ENCODE results near the gene OIP5. TPM values are rescaled to one million over a fixed set of nuclear protein-coding genes. Genes with fewer than 3 reads are reported as not detected.
"Not testable (repeated sequence)": the region's sequence is repeated elsewhere in the genome, so short reads cannot be mapped to it uniquely, and the experiment has no call there.

Gene OIP5
- total RNA-seq, 1 experiment from 2014 or later: 5.7 TPM

GRCh38 chr15:41307679-41308078 lies 24.7 kb downstream of the OIP5 start:
- no TSS peak for BruUV-seq (replicated peaks)
- H3K4me3 Mint-ChIP-seq (ENCODE audit: unreplicated experiment): no peak overlapping the region
- H3K27me3 Mint-ChIP-seq (ENCODE audit: insufficient read depth, unreplicated experiment): no peaks in the 10 kb centered on the region
- no peak overlapping the region for H3K27ac Mint-ChIP-seq (ENCODE audit: low read depth, unreplicated experiment)
- peaks cover 2% of the 10 kb centered on the region for H3K4me1 Mint-ChIP-seq (ENCODE audit: insufficient read depth, unreplicated experiment)
- POLR2A ChIA-PET: interaction anchor here (0.6 kb wide), 1 partner anchor 11 kb away, joined by 3 read pairs; no protein-coding TSS in a partner anchor
- no peak for TF ChIP-seq CTCF (IDR thresholded peaks at IDR 0.05; ENCODE audit: unreplicated experiment)
- no peak for DNase-seq (ENCODE audit: unreplicated experiment)
- H3K9me3 Mint-ChIP-seq (ENCODE audit: unreplicated experiment): no peaks in the 10 kb centered on the region
- CTCF ChIA-PET: no interaction called here
- intact Hi-C loops (cut with micrococcal nuclease): no loop called here
- H3K36me3 Mint-ChIP-seq (ENCODE audit: insufficient read depth, unreplicated experiment): peaks cover 26% of the 10 kb centered on the region

- ChIA-PET CTCF (no interaction called here), POLR2A (interaction anchor here (0.6 to 0.9 kb wide), 3 partner anchors 13 to 358 kb away, joined by 3 read pairs; no protein-coding TSS in a partner anchor)
- intact Hi-C loops (cut with micrococcal nuclease): no loop called here
- Mint-ChIP-seq H3K27ac (ENCODE audit: low read depth, unreplicated experiment) (no peak overlapping the region), H3K27me3 (ENCODE audit: insufficient read depth, unreplicated experiment) (no peaks in the 10 kb centered on the region), H3K4me3 (ENCODE audit: unreplicated experiment) (no peak overlapping the region), H3K36me3 (ENCODE audit: insufficient read depth, unreplicated experiment) (peaks cover 34% of the 10 kb centered on the region), H3K4me1 (ENCODE audit: insufficient read depth, unreplicated experiment) (no peaks in the 10 kb centered on the region), H3K9me3 (ENCODE audit: unreplicated experiment) (no peaks in the 10 kb centered on the region)
- TF ChIP-seq CTCF (IDR thresholded peaks at IDR 0.05; ENCODE audit: unreplicated experiment): no peak
- no TSS peak for BruUV-seq (replicated peaks)
- no peak for DNase-seq (ENCODE audit: unreplicated experiment)
Measured at GRCh38 chr15:41304149-41304770, 28.1 kb downstream of the OIP5 start.

- no peak overlapping the region for H3K27ac Mint-ChIP-seq (ENCODE audit: low read depth, unreplicated experiment)
- no peak for TF ChIP-seq CTCF (IDR thresholded peaks at IDR 0.05; ENCODE audit: unreplicated experiment)
Measured at GRCh38 chr15:41301587-41301986, 30.8 kb downstream of the OIP5 start.

DNA sequence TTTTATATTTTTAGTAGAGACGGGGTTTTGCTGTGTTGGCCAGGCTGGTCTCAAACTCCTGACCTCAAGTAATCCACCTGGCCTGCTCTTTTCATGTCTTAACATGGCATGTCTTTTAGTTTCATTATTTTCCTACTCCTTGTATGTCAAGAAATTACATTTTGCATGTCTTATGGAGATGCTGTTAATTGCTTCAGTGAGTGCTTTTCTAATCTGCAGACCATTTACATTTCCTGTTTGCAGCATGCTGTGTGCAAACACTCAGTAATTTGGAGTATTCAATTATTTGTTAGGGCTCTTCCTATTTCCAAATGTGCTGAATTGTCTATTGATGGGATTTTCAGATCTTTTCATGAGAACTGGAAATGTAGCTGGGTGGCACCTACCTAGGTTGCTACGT lies 31.3 kb downstream of the OIP5 start:
- H3K36me3 Mint-ChIP-seq (ENCODE audit: insufficient read depth, unreplicated experiment): peaks cover 53% of the 10 kb centered on the region
- BruUV-seq (replicated peaks); H3K9me3 Mint-ChIP-seq (ENCODE audit: unreplicated experiment); H3K4me3 Mint-ChIP-seq (ENCODE audit: unreplicated experiment); H3K27me3 Mint-ChIP-seq (ENCODE audit: insufficient read depth, unreplicated experiment); DNase-seq (ENCODE audit: unreplicated experiment); intact Hi-C loops (cut with micrococcal nuclease); H3K4me1 Mint-ChIP-seq (ENCODE audit: insufficient read depth, unreplicated experiment); H3K27ac Mint-ChIP-seq (ENCODE audit: low read depth, unreplicated experiment): not testable (repeated sequence)
- POLR2A ChIA-PET: interaction anchor here (1.3 to 1.4 kb wide), 2 partner anchors 9 to 17 kb away, joined by 3 to 4 read pairs; no protein-coding TSS in a partner anchor
- CTCF ChIA-PET: interaction anchor here (1.0 to 1.2 kb wide), 2 partner anchors 17 to 31 kb away, joined by 3 to 4 read pairs; partner anchors contain the start of genes NUSAP1 and OIP5

More at GRCh38 chr15:41301587-41301986, 30.8 kb downstream of the OIP5 start:
- intact Hi-C loops (cut with micrococcal nuclease): no loop called here
- Mint-ChIP-seq H3K9me3 (ENCODE audit: unreplicated experiment) (no peaks in the 10 kb centered on the region), H3K27me3 (ENCODE audit: insufficient read depth, unreplicated experiment) (no peaks in the 10 kb centered on the region), H3K4me3 (ENCODE audit: unreplicated experiment) (no peak overlapping the region), H3K4me1 (ENCODE audit: insufficient read depth, unreplicated experiment) (no peaks in the 10 kb centered on the region), H3K36me3 (ENCODE audit: insufficient read depth, unreplicated experiment) (peaks cover 51% of the 10 kb centered on the region)
- ChIA-PET POLR2A (interaction anchor here (1.3 to 1.4 kb wide), 2 partner anchors 8 to 18 kb away, joined by 3 to 4 read pairs; no protein-coding TSS in a partner anchor), CTCF (interaction anchor here (1.0 to 1.2 kb wide), 2 partner anchors 17 to 31 kb away, joined by 3 to 4 read pairs; partner anchors contain the start of genes NUSAP1 and OIP5)
- BruUV-seq (replicated peaks): no TSS peak
- DNase-seq (ENCODE audit: unreplicated experiment): no peak

Measured in MCF 10A (cell line).